Stomach (tissue), 9 donors: Measurements from ENCODE around the gene ORC3. TPM values are rescaled to one million over a fixed set of nuclear protein-coding genes. Genes with fewer than 3 reads are reported as not detected.
"Not testable (repeated sequence)": the region's sequence is repeated elsewhere in the genome, so short reads cannot be mapped to it uniquely, and the experiment has no call there.

Source experiments
- DNase-seq, 2 donors: peaks; one replicate each; pipeline versions ENCODE4 v3.0.0 to v3.0.0-alpha.2; 2013 to 2019
- H3K27ac ChIP-seq, 5 donors: fragments of 200-600 bp in 4 of 5; sonication (generic) in 4 of 5; one replicate each; pipeline ENCODE4 v1.5.1; 2013 to 2019; ENCODE audit warnings: mild to moderate bottlenecking in 1 of 5, moderate library complexity in 1 of 5
- H3K27me3 ChIP-seq, 3 donors: fragments of 200-600 bp; sonication (generic); one replicate each; pipeline ENCODE4 v1.5.1; 2017 to 2019; ENCODE audit warnings: mixed run types in 1 of 3
- H3K36me3 ChIP-seq, 4 donors: fragments of 200-600 bp; sonication (generic); 1 replicate in 3 of 4; 2 replicates in 1 of 4; pipeline ENCODE4 v1.5.1; 2016 to 2019
- H3K4me1 ChIP-seq, 4 donors: fragments of 200-600 bp; sonication (generic); one replicate each; pipeline ENCODE4 v1.5.1; 2016 to 2019
- H3K4me3 ChIP-seq, 4 donors: fragments of 200-600 bp; sonication (generic) in 3 of 4; one replicate each; pipeline ENCODE4 v1.5.1; 2016 to 2019; ENCODE audit warnings: mild to moderate bottlenecking in 1 of 4
- H3K9me3 ChIP-seq, 4 donors: fragments of 200-600 bp; sonication (generic); one replicate each; pipeline ENCODE4 v1.5.1; 2016 to 2019
- CTCF ChIP-seq, 7 experiments: fragments of 450-650 bp in 4 of 7; fragments of 200-600 bp in 3 of 7; sonication (generic) in 3 of 7; IDR thresholded peaks; one replicate each; pipeline ENCODE4 v1.5.1; 2016 to 2019; ENCODE audit warnings: antibody characterized with exemption in 7 of 7, control low read depth in 2 of 7, mild to moderate bottlenecking in 1 of 7
- EP300 ChIP-seq: sonication (generic); formaldehyde crosslinking; IDR thresholded peaks from one replicate; pipeline ENCODE4 v1.6.1; 2017; ENCODE audit warnings: antibody characterized with exemption
- POLR2A ChIP-seq, 4 donors: fragments of 450-650 bp; IDR thresholded peaks; one replicate each; pipeline ENCODE4 v1.6.1; 2016; ENCODE audit warnings: antibody characterized with exemption in 4 of 4, control low read depth in 2 of 4, mild to moderate bottlenecking in 1 of 4, moderate library complexity in 1 of 4
- POLR2AphosphoS5 ChIP-seq, 3 donors: sonication (generic); formaldehyde crosslinking; IDR thresholded peaks; one replicate each; pipeline ENCODE4 v1.6.1; 2016; ENCODE audit warnings: antibody characterized with exemption in 3 of 3
- WGBS, 5 donors: extraction: QIAGEN DNeasy Blood & Tissue Kit in 3 of 5; methylation state at CpG; one replicate each; pipeline versions ENCODE4 v1.1.5 to v1.1.7; 2013 to 2018; 5-methylcytosine and 5-hydroxymethylcytosine counted together
- intact Hi-C: fragments of 100-400 bp; cut with DNase I; formaldehyde crosslinking; loops from one replicate; pipeline ENCODE4 v1.15.1; 2023; ENCODE audit warnings: low total_unique reads
- polyA plus RNA-seq, 3 donors: library from polyadenylated mRNA; stranded (reverse); fragments of 200-250 nt; gene quantifications; one replicate each; pipeline ENCODE4 v1.2.3, GENCODE V29; 2013
- total RNA-seq, 5 donors: library from RNA; depleted of rRNA; stranded (reverse); fragments of >200 nt; gene quantifications; one replicate each; pipeline versions ENCODE4 v1.1.0 to v1.2.3, GENCODE V29; 2014 to 2016
- donor health status: healthy with polysubstance abuse.
- donor health status: Bipolar disorder and iron deficiency.
- donor health status: healthy.

The ORC3 gene
- total and polyA plus RNA-seq, 8 donors = 5.8 to 33.8 (median 11.0) TPM

GRCh38 chr6:87684895-87685654 is 95.1 kb downstream of the ORC3 start:
- H3K36me3 ChIP-seq = peaks cover 6 to 16% (median 10%) of the 10 kb centered on the region in 4 donors
- H3K27ac ChIP-seq = no peak overlapping the region
- 29 to 74% (median 54%) methylated on average over 1 of the region's 1 CpG for WGBS, 5 donors
- H3K27me3 ChIP-seq = no peaks in the 10 kb centered on the region
- DNase-seq = no peak
- TF ChIP-seq POLR2AphosphoS5 (IDR thresholded peaks at IDR 0.05) (no peak), POLR2A (IDR thresholded peaks at IDR 0.05) (no peak), EP300 (no peak), CTCF (IDR thresholded peaks at IDR 0.05) (no peak)
- intact Hi-C loops = no loop called here
- no peaks in the 10 kb centered on the region for H3K9me3 ChIP-seq
- no peak overlapping the region for H3K4me3 ChIP-seq
- H3K4me1 ChIP-seq = peaks cover 11 to 96% (median 48%) of the 10 kb centered on the region in 4 donors

GRCh38 chr6:87686636-87687205 is 96.8 kb downstream of the ORC3 start:
- H3K27me3 ChIP-seq, H3K9me3 ChIP-seq, DNase-seq, H3K36me3 ChIP-seq, H3K4me3 ChIP-seq, intact Hi-C loops, H3K27ac ChIP-seq: not testable (repeated sequence)
- peaks cover 15 to 100% (median 48%) of the 10 kb centered on the region in 4 donors for H3K4me1 ChIP-seq
- WGBS, 5 donors = 74 to 87% (median 76%) methylated on average over 11 of the region's 11 CpGs

GRCh38 chr6:87687296-87687695 is 97.4 kb downstream of the ORC3 start:
- Histone ChIP-seq H3K27me3 (no peaks in the 10 kb centered on the region), H3K4me3 (no peak overlapping the region), H3K27ac (no peak overlapping the region), H3K36me3 (peaks cover 0 to 5% (median 0%) of the 10 kb centered on the region in 4 donors), H3K9me3 (no peaks in the 10 kb centered on the region), H3K4me1 (peaks cover 15 to 100% (median 50%) of the 10 kb centered on the region in 4 donors)
- 78 to 91% (median 80%) methylated on average over 3 of the region's 3 CpGs for WGBS, 5 donors
- intact Hi-C loops = no loop called here
- no peak for DNase-seq
- TF ChIP-seq EP300 (no peak), POLR2A (IDR thresholded peaks at IDR 0.05) (no peak), CTCF (IDR thresholded peaks at IDR 0.05) (no peak), POLR2AphosphoS5 (IDR thresholded peaks at IDR 0.05) (no peak)

- H3K27me3 ChIP-seq, H3K9me3 ChIP-seq, H3K36me3 ChIP-seq, H3K27ac ChIP-seq, H3K4me3 ChIP-seq, intact Hi-C loops, DNase-seq: not testable (repeated sequence)
- H3K4me1 ChIP-seq = peaks cover 15 to 100% (median 53%) of the 10 kb centered on the region in 4 donors
- 87 to 94% (median 90%) methylated on average over 9 of the region's 9 CpGs for WGBS, 5 donors
These were observed 98.0 kb downstream of the ORC3 start for GRCh38 chr6:87687893-87688292.

GRCh38 chr6:87690441-87690840 is 100.5 kb downstream of the ORC3 start:
- Histone ChIP-seq H3K36me3 (peaks cover 0 to 5% (median 0%) of the 10 kb centered on the region in 4 donors), H3K4me1 (peaks cover 15 to 100% (median 54%) of the 10 kb centered on the region in 4 donors)
- WGBS, 5 donors = 83 to 92% (median 85%) methylated on average over 3 of the region's 3 CpGs

More at GRCh38 chr6:87690441-87690840, 100.5 kb downstream of the ORC3 start:
- no peaks in the 10 kb centered on the region for H3K27me3 ChIP-seq
- no peak overlapping the region for H3K27ac ChIP-seq
- DNase-seq = no peak
- intact Hi-C loops = no loop called here
- TF ChIP-seq POLR2AphosphoS5 (IDR thresholded peaks at IDR 0.05) = no peak
- TF ChIP-seq CTCF (IDR thresholded peaks at IDR 0.05) = no peak
- TF ChIP-seq EP300 = no peak
- TF ChIP-seq POLR2A (IDR thresholded peaks at IDR 0.05) = no peak
- no peaks in the 10 kb centered on the region for H3K9me3 ChIP-seq
- no peak overlapping the region for H3K4me3 ChIP-seq
